Measurements from ENCODE around the gene PIP4K2A. TPM values are rescaled to one million over a fixed set of nuclear protein-coding genes. Genes with fewer than 3 reads are reported as not detected.

Gene PIP4K2A
- total and polyA plus RNA-seq, 2 of the 13 experiments (the other 11 are each of a cell fraction or from before 2014, with no cell fraction given) = 9.1 to 22.6 TPM

- no peak for TF ChIP-seq ZNF414 (CRISPR knock-in tag; IDR thresholded peaks at IDR 0.05)
- TF ChIP-seq PBX3 (CRISPR knock-in tag; IDR thresholded peaks at IDR 0.05; ENCODE audit: borderline replicate concordance) = 0 out of 2 replicates have a peak, but pooled peaks have one; percentile 32
- no peak for TF ChIP-seq REXO4 (CRISPR knock-in tag; IDR thresholded peaks at IDR 0.05; ENCODE audit: borderline replicate concordance)
- no peak for TF ChIP-seq RCOR2 (CRISPR knock-in tag; IDR thresholded peaks at IDR 0.05)
- TF ChIP-seq ELK4 (CRISPR knock-in tag; IDR thresholded peaks at IDR 0.05; ENCODE audit: borderline replicate concordance) = no peak
- no peak for TF ChIP-seq HOXA5 (CRISPR knock-in tag; IDR thresholded peaks at IDR 0.05)
- no peak for TF ChIP-seq HNF1A (IDR thresholded peaks at IDR 0.05; ENCODE audit: low read depth)
- no peak for TF ChIP-seq HNF1A (CRISPR knock-in tag; IDR thresholded peaks at IDR 0.05; ENCODE audit: borderline replicate concordance)
- no peak for TF ChIP-seq SOX6 (IDR thresholded peaks at IDR 0.05)
- TF ChIP-seq SOX6 (CRISPR knock-in tag; IDR thresholded peaks at IDR 0.05) = no peak
- TF ChIP-seq SRF (IDR thresholded peaks at IDR 0.05; ENCODE audit: low read depth, low read length) = no peak
- no peak for TF ChIP-seq KDM5A (IDR thresholded peaks at IDR 0.05; ENCODE audit: borderline replicate concordance, low read length)
- no peak for TF ChIP-seq REST (IDR thresholded peaks at IDR 0.05; ENCODE audit: borderline replicate concordance in 1 of 2, low read depth in 1 of 2, low read length in 2 of 2)
- 0 out of 2 replicates have a peak, but pooled peaks have one; percentile 23 for TF ChIP-seq TGIF2 (CRISPR knock-in tag; IDR thresholded peaks at IDR 0.05)
- no peak for TF ChIP-seq ZNF577 (CRISPR knock-in tag; IDR thresholded peaks at IDR 0.05; ENCODE audit: borderline replicate concordance, low read depth)
- peak; percentile 74; the same call in 1 of the 2 replicates for TF ChIP-seq RFXAP (CRISPR knock-in tag; IDR thresholded peaks at IDR 0.05; ENCODE audit: borderline replicate concordance)
- TF ChIP-seq MZF1 (CRISPR knock-in tag; IDR thresholded peaks at IDR 0.05; ENCODE audit: borderline replicate concordance) = no peak
- no peak for TF ChIP-seq ZNF337 (CRISPR knock-in tag; IDR thresholded peaks at IDR 0.05; ENCODE audit: borderline replicate concordance, low read depth)
These were observed at the start of gene PIP4K2A (continued) for GRCh38 chr10:22714479-22715289.
